ENCODE results near the gene OTUD3. TPM values are rescaled to one million over a fixed set of nuclear protein-coding genes. Genes with fewer than 3 reads are reported as not detected.

Gene OTUD3
- polyA plus RNA-seq, 1 donor (not counting 4 experiments of a cell fraction or from before 2014, with no cell fraction given), result 7.0 TPM

GRCh38 chr1:19885821-19886220 lies 3.6 kb downstream of the OTUD3 start:
- H3K79me2 ChIP-seq (ENCODE audit: control insufficient read depth, insufficient read depth, low read length), result peaks cover 80% of the 10 kb centered on the region
- H3K36me3 ChIP-seq (ENCODE audit: control insufficient read depth in 2 of 2, extremely low read depth in 1 of 2, insufficient read depth in 2 of 2, low read length in 2 of 2), result peaks cover 0 to 12% of the 10 kb centered on the region in 2 experiments
- H3K9me1 ChIP-seq (ENCODE audit: control insufficient read depth, extremely low read depth, insufficient read depth, low read length), result no peaks in the 10 kb centered on the region
- H4K20me1 ChIP-seq (ENCODE audit: control insufficient read depth, extremely low read depth, insufficient read depth, low read length), result no peaks in the 10 kb centered on the region
- H3K4me3 ChIP-seq (ENCODE audit: control insufficient read depth in 2 of 3, extremely low read depth in 1 of 3, insufficient read depth in 2 of 3, low read depth in 1 of 3, low read length in 3 of 3), result no peak overlapping the region
- H3K4me2 ChIP-seq (ENCODE audit: control insufficient read depth, extremely low read depth, insufficient read depth, low read depth, low read length), result peak overlapping the region; percentile 19
- no peak overlapping the region for H2AFZ ChIP-seq (ENCODE audit: control insufficient read depth, low read length)
- H3K9me3 ChIP-seq (ENCODE audit: control insufficient read depth, low read depth, low read length), result no peaks in the 10 kb centered on the region
- peak overlapping the region; percentile 8 for H3K27ac ChIP-seq (ENCODE audit: control insufficient read depth, insufficient read depth, low read length)
- H3K27me3 ChIP-seq (ENCODE audit: control insufficient read depth, extremely low read depth, insufficient read depth, low read length), result no peaks in the 10 kb centered on the region
- dilution Hi-C loops (cut with MboI; ENCODE audit: extremely low pct_ligation_motif_present, low sequenced_read_pairs), result no loop called here
- H3K9ac ChIP-seq (ENCODE audit: control insufficient read depth, extremely low read depth, insufficient read depth, low read length), result no peak overlapping the region
- DNase-seq (ENCODE audit: low read depth, low spot score) (no peak), FAIRE-seq (no peak)
- H3K4me1 ChIP-seq (ENCODE audit: control insufficient read depth, extremely low read depth, insufficient read depth, low read length), result peaks cover 23% of the 10 kb centered on the region
- TF ChIP-seq EZH2 (IDR thresholded peaks at IDR 0.05; ENCODE audit: low read length) (no peak), CTCF (optimal IDR thresholded peaks at IDR 0.05 in 1 of 3, IDR thresholded peaks at IDR 0.05 in 1 of 3, conservative IDR thresholded peaks at IDR 0.05 in 1 of 3; ENCODE audit: extremely low read depth in 1 of 3, insufficient read depth in 2 of 3, low read length in 3 of 3) (no peak)

- H3K36me3 ChIP-seq (ENCODE audit: control insufficient read depth in 2 of 2, extremely low read depth in 1 of 2, insufficient read depth in 2 of 2, low read length in 2 of 2), result peaks cover 4 to 21% of the 10 kb centered on the region in 2 experiments
- dilution Hi-C loops (cut with MboI; ENCODE audit: extremely low pct_ligation_motif_present, low sequenced_read_pairs), result no loop called here
- TF ChIP-seq CTCF (optimal IDR thresholded peaks at IDR 0.05 in 1 of 3, IDR thresholded peaks at IDR 0.05 in 1 of 3, conservative IDR thresholded peaks at IDR 0.05 in 1 of 3; ENCODE audit: extremely low read depth in 1 of 3, insufficient read depth in 2 of 3, low read length in 3 of 3), result no peak
- TF ChIP-seq EZH2 (IDR thresholded peaks at IDR 0.05; ENCODE audit: low read length), result no peak
Observed at GRCh38 chr1:19888112-19888511, 5.9 kb downstream of the OTUD3 start.

More at GRCh38 chr1:19888112-19888511, 5.9 kb downstream of the OTUD3 start:
- Histone ChIP-seq H3K4me1 (ENCODE audit: control insufficient read depth, extremely low read depth, insufficient read depth, low read length) (peaks cover 32% of the 10 kb centered on the region), H3K9me1 (ENCODE audit: control insufficient read depth, extremely low read depth, insufficient read depth, low read length) (no peaks in the 10 kb centered on the region), H3K27me3 (ENCODE audit: control insufficient read depth, extremely low read depth, insufficient read depth, low read length) (no peaks in the 10 kb centered on the region), H3K9ac (ENCODE audit: control insufficient read depth, extremely low read depth, insufficient read depth, low read length) (no peak overlapping the region), H3K4me3 (ENCODE audit: control insufficient read depth in 2 of 3, extremely low read depth in 1 of 3, insufficient read depth in 2 of 3, low read depth in 1 of 3, low read length in 3 of 3) (no peak overlapping the region), H3K9me3 (ENCODE audit: control insufficient read depth, low read depth, low read length) (no peaks in the 10 kb centered on the region), H3K27ac (ENCODE audit: control insufficient read depth, insufficient read depth, low read length) (no peak overlapping the region), H2AFZ (ENCODE audit: control insufficient read depth, low read length) (no peak overlapping the region), H4K20me1 (ENCODE audit: control insufficient read depth, extremely low read depth, insufficient read depth, low read length) (no peaks in the 10 kb centered on the region), H3K79me2 (ENCODE audit: control insufficient read depth, insufficient read depth, low read length) (peaks cover 84% of the 10 kb centered on the region), H3K4me2 (ENCODE audit: control insufficient read depth, extremely low read depth, insufficient read depth, low read depth, low read length) (no peak overlapping the region)
- DNase-seq (ENCODE audit: low read depth, low spot score), result no peak
- no peak for FAIRE-seq

Data from keratinocyte (primary cell).